ENCODE measurements around the gene NCAM2. TPM values are rescaled to one million over a fixed set of nuclear protein-coding genes. Genes with fewer than 3 reads are reported as not detected.

NCAM2 gene
- total and polyA plus RNA-seq, 2 donors (not counting 3 experiments of a cell fraction or from before 2014, with no cell fraction given): 0.11 to 0.27 TPM

DNA sequence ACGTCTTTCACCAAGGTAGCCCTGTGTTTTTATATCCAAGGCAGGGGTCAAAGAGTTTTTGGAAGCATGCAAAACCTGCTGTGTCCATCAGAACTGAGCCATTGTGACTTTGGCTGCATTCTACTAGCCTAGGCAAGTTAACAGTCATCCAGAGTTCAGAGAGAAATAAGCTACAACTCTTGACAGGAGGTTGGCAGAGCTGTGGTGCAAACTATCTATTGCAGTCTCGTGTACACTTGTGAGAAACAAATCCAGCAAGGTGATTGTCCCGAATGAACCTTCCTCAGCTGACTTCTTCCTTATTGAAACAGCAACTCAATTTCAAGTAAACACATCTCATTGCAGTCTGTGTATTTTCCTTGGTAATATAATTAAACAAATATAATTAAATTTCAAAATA lies 124.5 kb downstream of the NCAM2 start:
- no peaks in the 10 kb centered on the region for H3K4me1 ChIP-seq (ENCODE audit: control insufficient read depth, extremely low read depth, insufficient read depth, low read length)
- H3K4me3 ChIP-seq (replicated peaks in 1 of 3; ENCODE audit: insufficient read depth in 1 of 3, low read depth in 1 of 3, low read length in 3 of 3): no peak overlapping the region
- H4K20me1 ChIP-seq (replicated peaks; ENCODE audit: control insufficient read depth, extremely low read depth, insufficient read depth, low read length): no peaks in the 10 kb centered on the region
- no peak overlapping the region for H2AFZ ChIP-seq (ENCODE audit: low read depth, low read length)
- H3K27me3 ChIP-seq (ENCODE audit: control insufficient read depth in 2 of 2, insufficient read depth in 2 of 2, low read length in 2 of 2): no peaks in the 10 kb centered on the region
- DNase-seq (ENCODE audit: low read depth, low spot score) (no peak), FAIRE-seq (no peak)
- H3K9ac ChIP-seq (replicated peaks; ENCODE audit: extremely low read depth, insufficient read depth, low read length): no peak overlapping the region
- BruUV-seq (replicated peaks): no TSS peak
- POLR2A ChIA-PET: no interaction called here
- H3K27ac ChIP-seq (ENCODE audit: insufficient read depth, low read depth, low read length): no peak overlapping the region
- no peaks in the 10 kb centered on the region for H3K36me3 ChIP-seq (ENCODE audit: control insufficient read depth in 2 of 2, extremely low read depth in 1 of 2, insufficient read depth in 2 of 2, low read length in 2 of 2)
- dilution Hi-C loops (cut with MboI; ENCODE audit: extremely low pct_ligation_motif_present, low sequenced_read_pairs): no loop called here
- intact Hi-C loops (cut with micrococcal nuclease): no loop called here
- TF ChIP-seq JUN (IDR thresholded peaks at IDR 0.05; ENCODE audit: borderline replicate concordance, insufficient read depth, insufficient read length, low read depth) (no peak), POLR2A (IDR thresholded peaks at IDR 0.05; ENCODE audit: low read depth, low read length) (no peak), POLR2AphosphoS5 (IDR thresholded peaks at IDR 0.05; ENCODE audit: insufficient read depth, low read depth, low read length) (no peak), EZH2 (IDR thresholded peaks at IDR 0.05; ENCODE audit: borderline replicate concordance, low read depth, low read length, severe bottlenecking) (no peak), MYC (IDR thresholded peaks at IDR 0.05; ENCODE audit: low read depth, low read length) (no peak), FOS (IDR thresholded peaks at IDR 0.05; ENCODE audit: borderline replicate concordance, insufficient read depth, low read length) (no peak), MAX (IDR thresholded peaks at IDR 0.05; ENCODE audit: insufficient read depth, insufficient read length) (no peak), GATA2 (IDR thresholded peaks at IDR 0.05; ENCODE audit: insufficient read depth, insufficient read length, low read depth, low read length) (no peak), CTCF (IDR thresholded peaks at IDR 0.05; ENCODE audit: extremely low read depth in 1 of 2, insufficient read depth in 1 of 2, low read depth in 1 of 2, low read length in 2 of 2) (no peak)
- H3K79me2 ChIP-seq (ENCODE audit: control insufficient read depth, insufficient read depth, low read length): no peaks in the 10 kb centered on the region
- no peaks in the 10 kb centered on the region for H3K9me1 ChIP-seq (replicated peaks; ENCODE audit: control insufficient read depth, extremely low read depth, insufficient read depth, low read length)
- no peak overlapping the region for H3K4me2 ChIP-seq (ENCODE audit: insufficient read depth, low read length)
- CTCF ChIA-PET: no interaction called here
- H3K9me3 ChIP-seq (replicated peaks; ENCODE audit: control insufficient read depth, insufficient read depth, low read length): no peaks in the 10 kb centered on the region
